ENCODE results near the gene IGFL1. TPM values are rescaled to one million over a fixed set of nuclear protein-coding genes. Genes with fewer than 3 reads are reported as not detected.

The IGFL1 gene
- total and polyA plus RNA-seq, 2 of the 8 experiments (the other 6 are each of a cell fraction or from before 2014, with no cell fraction given), result not detected

DNA sequence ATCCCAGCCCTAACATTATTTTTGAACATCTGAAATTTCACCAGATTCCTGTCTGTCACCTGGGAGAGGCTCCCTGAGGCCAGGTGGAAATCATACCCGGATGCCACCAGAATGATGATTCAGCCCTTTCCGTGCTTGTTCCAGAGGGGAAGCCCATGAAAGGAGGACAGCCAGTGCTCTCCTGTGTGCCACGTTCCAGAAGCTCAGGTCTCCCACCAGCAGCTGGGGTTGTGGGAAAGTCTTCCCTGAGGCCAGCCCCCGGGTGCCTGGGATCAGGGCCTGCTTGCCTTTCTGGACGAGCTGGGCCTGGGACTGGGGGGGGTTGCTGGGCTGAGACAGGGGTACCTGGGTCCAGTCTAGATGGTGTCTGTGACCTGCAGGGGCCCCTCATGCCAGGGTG, 25.5 kb upstream of the IGFL1 start:
- Histone ChIP-seq H3K36me3 (ENCODE audit: control insufficient read depth in 2 of 4, insufficient read depth in 4 of 4, low read length in 3 of 4) (no peaks in the 10 kb centered on the region), H4K91ac (replicated peaks; ENCODE audit: insufficient read length, low read length) (no peak overlapping the region), H3K79me1 (ENCODE audit: low read depth, low read length) (no peaks in the 10 kb centered on the region), H3K14ac (ENCODE audit: insufficient read length) (no peak overlapping the region), H2BK20ac (ENCODE audit: low read length) (no peak overlapping the region), H3K56ac (replicated peaks; ENCODE audit: insufficient read length, low read depth, low read length) (no peak overlapping the region), H3K27ac (ENCODE audit: low read depth, low read length) (no peak overlapping the region), H2AFZ (ENCODE audit: low read length) (no peak overlapping the region), H3K23me2 (ENCODE audit: low read depth, low read length) (peaks cover 3% of the 10 kb centered on the region; the same call in 1 of the 2 replicates), H2BK12ac (ENCODE audit: low read depth, low read length) (no peak overlapping the region), H3K18ac (ENCODE audit: extremely low read depth, low read length) (no peak overlapping the region), H2BK5ac (ENCODE audit: low read depth, low read length) (no peak overlapping the region), H3K9ac (replicated peaks in 1 of 4; ENCODE audit: extremely low read depth in 1 of 4, low read depth in 3 of 4, low read length in 3 of 4) (no peak overlapping the region), H3K4me3 (ENCODE audit: extremely low read depth in 1 of 4, insufficient read depth in 2 of 4, low read depth in 3 of 4, low read length in 4 of 4) (no peak overlapping the region), H3K4me2 (ENCODE audit: insufficient read depth in 1 of 2, low read depth in 2 of 2, low read length in 2 of 2) (no peak overlapping the region), H3K4ac (replicated peaks; ENCODE audit: insufficient read length, low read depth, low read length) (no peak overlapping the region), H4K5ac (ENCODE audit: insufficient read length, low read depth, low read length) (no peak overlapping the region), H2AK5ac (ENCODE audit: low read depth, low read length) (no peak overlapping the region), H3K79me2 (ENCODE audit: control insufficient read depth in 1 of 2, insufficient read depth in 2 of 2, low read length in 2 of 2) (no peaks in the 10 kb centered on the region), H3K4me1 (replicated peaks in 1 of 4; ENCODE audit: control insufficient read depth in 3 of 4, insufficient read depth in 4 of 4, low read length in 3 of 4) (no peaks in the 10 kb centered on the region; a peak in 1 of 7 replicates), H4K8ac (ENCODE audit: extremely low read depth, insufficient read depth, low read length) (no peak overlapping the region; the same call in 1 of the 2 replicates), H3K27me3 (replicated peaks in 1 of 4; ENCODE audit: control insufficient read depth in 3 of 4, extremely low read depth in 1 of 4, insufficient read depth in 3 of 4, low read length in 3 of 4) (no peaks in the 10 kb centered on the region), H2BK120ac (replicated peaks; ENCODE audit: low read depth, low read length) (no peak overlapping the region), H4K20me1 (replicated peaks in 1 of 2; ENCODE audit: control insufficient read depth in 1 of 2, insufficient read depth in 2 of 2, low read length in 2 of 2) (no peaks in the 10 kb centered on the region), H2BK15ac (ENCODE audit: low read length) (no peak overlapping the region), H3K23ac (ENCODE audit: insufficient read length) (no peak overlapping the region), H3K9me3 (ENCODE audit: insufficient read depth in 2 of 2, low read depth in 1 of 2, low read length in 1 of 2) (no peaks in the 10 kb centered on the region; a peak in 1 of 4 replicates)
- CTCF ChIA-PET (ENCODE audit: partially characterized antibody), result interaction anchor here (0.6 to 1.4 kb wide), 3 partner anchors 70 to 126 kb away, joined by 3 read pairs; no protein-coding TSS in a partner anchor
- WGBS, 2 experiments (ENCODE audit: extremely low coverage in 1 of 2, insufficient coverage in 1 of 2, insufficient read length in 1 of 2, insufficient replicate concordance in 2 of 2, low coverage in 1 of 2, low lambda C conversion rate in 2 of 2, missing lambda C conversion rate in 1 of 2), result 87% methylated on average over 5 of the region's 5 CpGs; no CpG with 5 or more reads in 1 of the 2 experiments
- DNase-seq (ENCODE audit: low read depth in 1 of 2, low spot score in 2 of 2) (no peak), FAIRE-seq (no peak)
- POLR2A ChIA-PET (ENCODE audit: partially characterized antibody), result no interaction called here
- TF ChIP-seq ATF2 (IDR thresholded peaks at IDR 0.05; ENCODE audit: low read length), result no peak
- TF ChIP-seq GTF2F1 (IDR thresholded peaks at IDR 0.05; ENCODE audit: borderline replicate concordance, low read depth, low read length), result no peak

Data from H1 (cell line).